T-helper 2 cell treated with Interferon-gamma antibody and Interleukin-4, amounts not matched to agents 100 ng/mL and 5 ng/mL, for 36 hours (primary cell): Measurements from ENCODE around the gene TMEM178A. TPM values are rescaled to one million over a fixed set of nuclear protein-coding genes. Genes with fewer than 3 reads are reported as not detected.
"Not testable (repeated sequence)": the region's sequence is repeated elsewhere in the genome, so short reads cannot be mapped to it uniquely, and the experiment has no call there.

Experiments used
- intact Hi-C: fragments of 100-400 bp; cut with micrococcal nuclease; formaldehyde crosslinking; loops from one replicate; pipeline ENCODE4 v1.15.1; 2023
- total RNA-seq: library from RNA; stranded (reverse); gene quantifications from 2 replicates; pipeline ENCODE4 v1.2.3, GENCODE V29; 2022

The TMEM178A gene
- total RNA-seq, 1 donor from 2014 or later: not detected

GRCh38 chr2:39710807-39711206 is 45.1 kb downstream of the TMEM178A start:
- intact Hi-C loops: no loop called here

- intact Hi-C loops: no loop called here
Observed at GRCh38 chr2:39712953-39713352, 47.2 kb downstream of the TMEM178A start.

DNA sequence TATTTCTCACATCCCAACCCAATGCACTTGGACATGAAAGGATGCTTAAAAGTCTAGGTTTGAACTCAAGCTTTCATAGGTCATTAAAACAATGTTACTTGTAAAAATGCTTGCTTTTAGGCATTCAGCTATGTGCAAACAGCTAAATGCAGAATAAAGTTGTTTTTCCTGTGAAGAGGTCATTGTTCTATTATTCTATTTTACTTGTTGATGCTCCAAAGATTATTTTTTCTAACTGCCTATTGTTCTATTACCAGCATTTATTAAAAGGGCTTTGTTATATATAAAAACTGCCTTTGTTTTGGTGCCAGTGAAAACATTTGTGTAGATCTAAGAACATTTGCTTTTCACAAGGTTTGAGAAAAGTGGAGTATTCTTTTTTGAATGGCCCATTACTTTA is 49.4 kb downstream of the TMEM178A start:
- intact Hi-C loops: no loop called here

DNA sequence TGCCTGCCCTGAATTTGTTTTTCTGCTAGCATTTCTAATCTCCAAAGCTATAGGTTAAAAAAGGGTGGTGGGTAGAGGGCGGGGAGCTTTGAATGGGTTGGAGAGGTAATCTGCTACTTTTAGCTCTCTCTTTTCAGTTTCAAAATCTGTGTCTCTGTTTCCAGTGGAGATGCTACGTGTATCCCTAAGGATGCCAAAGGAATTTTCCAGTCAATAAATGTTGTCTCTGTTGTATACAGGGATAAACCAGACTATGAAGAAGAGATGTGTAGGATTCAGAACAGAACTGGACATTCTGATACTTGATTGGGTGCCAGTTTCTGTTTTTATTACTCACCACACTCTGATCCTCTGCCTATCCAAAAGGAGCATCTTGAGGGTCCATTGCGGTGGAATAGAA is 50.1 kb downstream of the TMEM178A start:
- intact Hi-C loops: no loop called here

- intact Hi-C loops: no loop called here
Observed at GRCh38 chr2:39717067-39717466, 51.4 kb downstream of the TMEM178A start.

GRCh38 chr2:39718483-39718882 is 52.8 kb downstream of the TMEM178A start:
- intact Hi-C loops: no loop called here

DNA sequence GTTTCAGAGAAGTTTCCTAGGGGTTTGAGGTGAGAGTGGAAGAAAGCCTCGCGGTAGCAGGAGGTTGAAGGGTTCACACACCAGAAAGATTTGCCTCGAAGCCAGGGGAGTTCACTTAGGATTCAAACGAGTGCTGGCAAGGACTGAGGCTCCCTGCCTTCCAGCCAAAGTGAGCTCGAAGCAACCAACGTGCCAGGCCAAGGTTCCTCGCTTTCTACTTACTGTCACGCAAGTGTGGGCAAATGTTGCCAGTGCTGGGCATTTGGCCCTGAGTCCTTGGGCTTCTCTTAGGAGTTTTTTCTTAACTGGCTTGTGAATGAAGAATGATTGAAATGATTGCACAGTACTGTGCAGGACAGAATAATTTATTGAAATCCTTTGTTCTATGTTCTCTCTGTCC is 53.6 kb downstream of the TMEM178A start:
- intact Hi-C loops: no loop called here

DNA sequence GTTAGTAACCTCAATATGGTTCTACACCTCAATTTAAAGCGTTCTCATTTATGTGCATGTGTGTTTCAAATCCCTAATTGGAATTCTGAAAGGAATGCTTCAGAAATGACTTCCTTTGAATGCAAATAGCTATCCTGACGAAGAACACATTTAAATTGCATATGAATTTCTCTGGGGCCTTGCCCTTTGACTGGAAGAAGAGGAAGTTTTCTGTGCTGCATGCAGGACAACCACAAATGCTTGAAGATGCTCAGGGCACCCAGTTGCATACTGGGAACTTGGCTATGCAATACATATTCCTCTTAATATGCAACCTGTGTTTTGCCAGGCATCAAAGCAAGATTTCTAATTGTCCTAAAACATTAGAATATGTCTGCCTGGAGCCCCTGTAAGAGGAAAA is 55.3 kb downstream of the TMEM178A start:
- intact Hi-C loops: no loop called here

GRCh38 chr2:39723497-39723896 is 57.8 kb downstream of the TMEM178A start:
- intact Hi-C loops: no loop called here

GRCh38 chr2:39723946-39724827 is 58.5 kb downstream of the TMEM178A start:
- intact Hi-C loops: no loop called here

DNA sequence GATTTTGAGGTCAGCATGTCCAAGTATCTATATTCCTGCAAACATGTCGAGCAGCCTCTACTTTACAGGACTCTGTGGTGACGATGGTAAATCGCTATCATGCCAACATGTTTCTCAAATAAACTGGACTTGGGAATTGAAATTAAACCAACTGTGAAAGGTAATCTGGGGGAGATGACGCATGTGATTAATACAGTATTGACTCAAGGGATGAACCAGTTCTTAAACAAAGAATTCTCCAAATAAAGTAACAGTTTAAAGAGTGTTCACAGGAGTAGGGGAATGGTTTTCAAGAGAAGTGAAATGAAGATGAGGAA is 59.1 kb downstream of the TMEM178A start:
- intact Hi-C loops: no loop called here

DNA sequence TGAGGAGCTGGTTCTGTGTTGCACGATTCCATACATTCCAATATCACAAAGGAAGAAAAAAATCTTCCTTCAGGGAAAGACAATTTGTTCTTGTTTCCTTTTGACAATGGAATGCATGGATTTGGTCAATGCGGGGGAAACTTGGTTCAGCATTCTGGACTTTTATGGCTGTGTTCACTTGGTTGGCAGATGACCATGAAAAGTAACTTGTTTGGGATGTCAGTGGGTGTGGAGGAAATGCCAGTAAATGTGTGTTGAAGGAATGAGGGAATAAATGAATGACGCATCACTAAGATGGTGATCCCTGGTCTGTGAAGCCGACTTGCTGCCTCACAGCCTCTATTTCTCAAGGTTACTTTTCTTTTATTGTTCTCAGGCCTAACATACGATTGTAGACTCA is 59.7 kb downstream of the TMEM178A start:
- intact Hi-C loops: no loop called here

GRCh38 chr2:39728085-39728484 is 62.4 kb downstream of the TMEM178A start:
- intact Hi-C loops: not testable (repeated sequence)

GRCh38 chr2:39728941-39729351 is 63.2 kb downstream of the TMEM178A start:
- intact Hi-C loops: no loop called here

GRCh38 chr2:39730276-39730675 is 64.6 kb downstream of the TMEM178A start:
- intact Hi-C loops: loop anchor here (1.0 kb wide), 1 partner anchor 351 kb away; no protein-coding TSS in a partner anchor

GRCh38 chr2:39730685-39731302 is 65.1 kb downstream of the TMEM178A start:
- intact Hi-C loops: loop anchor here (1.0 kb wide), 1 partner anchor 351 kb away; no protein-coding TSS in a partner anchor

DNA sequence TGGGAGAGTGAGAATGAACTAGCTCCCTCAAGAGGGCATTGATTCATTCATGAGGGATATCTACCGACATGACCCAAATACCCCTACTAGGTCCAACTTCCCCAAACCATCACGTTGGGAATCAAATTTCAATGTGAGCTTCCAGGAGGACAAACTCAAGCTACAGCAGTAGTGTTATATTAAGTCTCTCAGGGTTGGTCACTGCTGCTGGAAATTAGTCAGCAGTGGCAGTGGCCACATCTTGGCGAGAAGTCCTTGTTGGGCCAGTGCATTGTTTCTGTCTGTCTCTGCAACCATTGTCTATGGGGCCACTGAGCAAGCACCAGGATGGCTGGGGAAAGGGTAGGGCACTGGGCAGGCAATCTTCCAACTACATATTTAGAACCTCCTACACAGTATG is 65.8 kb downstream of the TMEM178A start:
- intact Hi-C loops: no loop called here

DNA sequence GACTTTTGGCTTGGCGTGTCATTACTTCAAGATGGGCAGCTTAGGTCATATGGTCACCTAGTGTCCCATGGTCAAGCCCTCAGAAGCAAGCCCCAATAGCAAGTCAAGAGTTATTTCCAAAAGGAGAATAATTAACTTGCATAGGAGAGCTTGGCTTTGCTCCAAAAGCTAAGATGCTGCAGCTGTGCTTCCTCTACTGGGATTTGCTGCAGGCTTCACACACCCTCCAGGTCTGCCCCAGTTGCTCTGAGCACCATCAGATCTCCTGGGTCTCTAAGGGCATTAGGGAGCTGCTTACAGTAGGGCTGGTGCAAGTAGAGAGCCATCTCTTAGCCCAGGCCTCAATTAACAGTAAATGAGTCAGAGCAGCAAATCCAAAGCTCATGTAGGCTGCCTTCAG is 66.8 kb downstream of the TMEM178A start:
- intact Hi-C loops: no loop called here

DNA sequence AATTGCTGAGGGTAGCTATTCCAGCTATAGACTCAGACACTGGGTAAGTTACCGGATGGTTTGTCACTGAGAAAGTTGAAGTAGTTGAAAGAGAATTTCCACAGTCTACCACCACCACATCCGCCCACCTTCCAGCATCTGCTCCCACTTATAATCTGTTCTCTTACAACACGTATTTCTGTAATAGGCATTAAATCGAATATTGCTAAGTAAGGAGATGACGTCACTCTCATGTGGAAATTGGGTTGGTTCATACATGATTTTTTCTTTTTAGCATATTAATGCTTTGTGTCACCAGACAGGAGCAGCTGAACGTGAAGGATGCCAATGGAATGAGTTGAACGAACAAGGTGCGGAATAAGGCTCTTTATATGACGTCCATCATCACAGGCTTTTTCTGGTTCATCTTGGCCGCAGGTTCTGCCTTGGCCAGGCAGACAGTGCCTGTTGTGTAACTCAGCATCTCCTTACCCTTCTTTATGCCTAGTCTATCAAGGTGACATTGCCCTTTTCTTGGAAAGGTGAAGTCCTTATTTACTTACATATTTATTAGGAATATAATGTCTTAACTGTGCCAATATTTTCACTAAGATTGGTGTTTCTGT is 67.5 kb downstream of the TMEM178A start:
- intact Hi-C loops: no loop called here

DNA sequence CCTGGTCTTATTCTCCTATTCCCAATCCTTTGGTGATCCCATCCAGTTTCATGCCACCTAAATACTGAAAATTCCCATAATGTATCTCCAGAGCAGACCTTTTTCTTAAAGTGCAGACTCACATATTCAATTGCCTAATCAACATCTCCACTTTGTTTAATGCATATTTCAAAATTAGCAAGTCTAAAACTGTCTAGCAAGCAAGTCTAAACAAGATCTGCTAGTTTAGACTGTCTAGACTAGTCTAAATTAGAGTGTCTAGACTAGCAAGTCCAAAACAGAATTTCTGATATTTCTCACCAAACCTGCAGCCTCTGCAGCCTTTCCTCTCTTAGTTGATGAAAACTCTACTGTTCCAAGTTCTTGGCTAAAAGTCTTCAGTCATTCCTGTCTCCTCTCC is 68.7 kb downstream of the TMEM178A start:
- intact Hi-C loops: no loop called here

GRCh38 chr2:39735648-39736047 is 69.9 kb downstream of the TMEM178A start:
- intact Hi-C loops: no loop called here

DNA sequence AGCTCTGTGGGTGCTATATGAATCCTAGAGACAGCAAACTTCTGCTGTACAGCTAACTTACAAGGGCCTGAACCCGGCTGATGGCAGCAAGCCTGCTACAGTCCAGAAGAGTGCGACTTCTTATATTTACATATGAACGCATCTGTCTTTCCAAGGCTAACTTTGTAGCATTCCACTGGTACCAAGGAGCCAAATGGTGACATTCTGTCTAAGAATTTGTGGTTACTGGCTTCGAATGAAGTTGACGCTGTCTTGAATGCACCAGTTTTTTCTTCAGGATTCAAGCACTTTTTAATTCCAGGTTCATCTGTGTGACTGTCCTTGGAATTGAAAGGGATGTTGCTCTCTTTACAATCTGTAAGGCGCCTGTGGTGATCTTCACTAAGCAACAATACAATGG is 70.9 kb downstream of the TMEM178A start:
- intact Hi-C loops: no loop called here
